HG03571 (cell line): ENCODE data around the gene MBNL3.
"Not testable (repeated sequence)": the region's sequence is repeated elsewhere in the genome, so short reads cannot be mapped to it uniquely, and the experiment has no call there.

Experiments used
- ATAC-seq: cut with Tn5 transposase; IDR thresholded peaks from one replicate; pipeline ENCODE4 v1.9.1; 2021; ENCODE audit not compliant: unreplicated experiment

MBNL3 gene

GRCh38 chrX:132378281-132378680 lies 110.6 kb downstream of the MBNL3 start:
- ATAC-seq: no peak

- ATAC-seq: no peak
Observed at GRCh38 chrX:132375941-132376340, 112.9 kb downstream of the MBNL3 start.

GRCh38 chrX:132373610-132374009 lies 115.2 kb downstream of the MBNL3 start:
- ATAC-seq: no peak

GRCh38 chrX:132369617-132370326 lies 119.1 kb downstream of the MBNL3 start:
- no peak for ATAC-seq

GRCh38 chrX:132367984-132368383 lies 120.9 kb downstream of the MBNL3 start:
- no peak for ATAC-seq

- ATAC-seq: no peak
Observed at GRCh38 chrX:132367314-132367713, 121.5 kb downstream of the MBNL3 start.

- ATAC-seq: no peak
Observed at GRCh38 chrX:132365490-132365889, 123.3 kb downstream of the MBNL3 start.

GRCh38 chrX:132364313-132364712 lies 124.5 kb downstream of the MBNL3 start:
- no peak for ATAC-seq

GRCh38 chrX:132353430-132353829 lies 135.4 kb downstream of the MBNL3 start:
- ATAC-seq: no peak

- ATAC-seq: no peak
Observed at GRCh38 chrX:132336172-132336571, 152.7 kb downstream of the MBNL3 start.

GRCh38 chrX:132333351-132333750 lies 155.5 kb downstream of the MBNL3 start:
- no peak for ATAC-seq

- no peak for ATAC-seq
Observed at GRCh38 chrX:132331532-132331931, 157.3 kb downstream of the MBNL3 start.

- ATAC-seq: no peak
Observed at GRCh38 chrX:132331000-132331399, 157.8 kb downstream of the MBNL3 start.

GRCh38 chrX:132330156-132330729 lies 158.6 kb downstream of the MBNL3 start:
- no peak for ATAC-seq

GRCh38 chrX:132326960-132327359 lies 161.9 kb downstream of the MBNL3 start:
- ATAC-seq: not testable (repeated sequence)
